ENCODE measurements around the gene LRRN1. TPM values are rescaled to one million over a fixed set of nuclear protein-coding genes. Genes with fewer than 3 reads are reported as not detected.

Gene LRRN1
- not detected in 2 replicates for total RNA-seq

GRCh38 chr3:3799173-3800079 is at the start of gene LRRN1:
TSS of gene LRRN1 (plus strand) at chr3:3799431. CDS start at chr3:3844642, 45,211 bp downstream.

